ENCODE results near the gene SFTPD. TPM values are rescaled to one million over a fixed set of nuclear protein-coding genes. Genes with fewer than 3 reads are reported as not detected.
"Not testable (repeated sequence)": the region's sequence is repeated elsewhere in the genome, so short reads cannot be mapped to it uniquely, and the experiment has no call there.

SFTPD gene
- 1 to 10 TPM in 1 of 2 donors, under 1 TPM in 1; 0.33 to 1.6 TPM for total RNA-seq

DNA sequence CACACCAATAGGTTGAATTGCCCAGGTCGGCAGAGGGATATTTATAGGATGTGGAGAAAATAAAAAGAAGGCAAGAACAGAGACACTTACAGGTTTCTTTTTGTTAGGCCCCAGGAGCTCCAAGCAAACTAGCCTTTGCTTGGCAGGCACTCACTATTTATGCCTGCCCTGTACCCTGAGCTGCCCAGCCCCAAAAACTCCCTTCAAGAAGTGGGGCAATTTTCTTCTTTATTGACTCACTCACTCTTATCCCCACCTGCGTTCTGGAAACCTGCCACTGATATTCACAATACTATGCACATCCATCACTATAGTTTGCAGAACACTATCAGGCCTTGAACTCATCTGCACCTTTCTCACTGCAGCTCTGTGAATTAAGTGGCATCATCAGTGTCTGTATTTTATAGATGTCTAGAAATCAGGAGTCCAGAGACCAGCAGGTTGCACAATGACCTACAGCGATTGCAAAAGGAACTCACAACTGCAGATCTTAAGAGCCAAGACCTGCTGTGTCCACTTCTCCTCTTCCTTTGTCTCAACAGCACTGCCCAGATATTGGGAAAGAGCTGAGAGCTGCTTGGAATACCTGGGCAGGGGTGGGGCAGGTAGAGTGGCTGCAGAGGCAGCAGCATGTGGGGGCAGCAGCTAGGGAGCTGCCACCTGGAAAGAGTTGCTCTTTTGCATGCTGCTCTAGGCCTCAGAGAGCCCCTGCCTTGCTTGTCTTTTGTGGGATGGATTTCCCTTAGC is at the start of gene SFTPD:
TSS of gene SFTPD (minus strand) at position 130 of the 747 bp plus-strand sequence. CDS start 2,446 bp downstream, outside the sequence.
- Histone ChIP-seq H3K27ac (no peak within 1 kb of the TSS), H3K9me3 (peaks cover 0 to 7% (median 0%) of the 10 kb centered on the region in 3 donors), H3K4me3 (no peak within 1 kb of the TSS), H3K27me3 (no peaks in the 10 kb centered on the region), H3K36me3 (replicated peaks in 1 of 2; ENCODE audit: insufficient read depth in 1 of 2, low read depth in 2 of 2) (no peaks in the 10 kb centered on the region), H3K4me1 (peaks cover 8% of the 10 kb centered on the region)
- ATAC-seq (no peak), DNase-seq (peak in 1 of 4 donors; percentile 30)
- WGBS, 2 donors: 55 to 62% methylated on average over 3 of the region's 3 CpGs
- intact Hi-C loops (cut with DNase I): no loop called here
- no peak for TF ChIP-seq POLR2A (IDR thresholded peaks at IDR 0.05)
- TF ChIP-seq, protein P1, sequence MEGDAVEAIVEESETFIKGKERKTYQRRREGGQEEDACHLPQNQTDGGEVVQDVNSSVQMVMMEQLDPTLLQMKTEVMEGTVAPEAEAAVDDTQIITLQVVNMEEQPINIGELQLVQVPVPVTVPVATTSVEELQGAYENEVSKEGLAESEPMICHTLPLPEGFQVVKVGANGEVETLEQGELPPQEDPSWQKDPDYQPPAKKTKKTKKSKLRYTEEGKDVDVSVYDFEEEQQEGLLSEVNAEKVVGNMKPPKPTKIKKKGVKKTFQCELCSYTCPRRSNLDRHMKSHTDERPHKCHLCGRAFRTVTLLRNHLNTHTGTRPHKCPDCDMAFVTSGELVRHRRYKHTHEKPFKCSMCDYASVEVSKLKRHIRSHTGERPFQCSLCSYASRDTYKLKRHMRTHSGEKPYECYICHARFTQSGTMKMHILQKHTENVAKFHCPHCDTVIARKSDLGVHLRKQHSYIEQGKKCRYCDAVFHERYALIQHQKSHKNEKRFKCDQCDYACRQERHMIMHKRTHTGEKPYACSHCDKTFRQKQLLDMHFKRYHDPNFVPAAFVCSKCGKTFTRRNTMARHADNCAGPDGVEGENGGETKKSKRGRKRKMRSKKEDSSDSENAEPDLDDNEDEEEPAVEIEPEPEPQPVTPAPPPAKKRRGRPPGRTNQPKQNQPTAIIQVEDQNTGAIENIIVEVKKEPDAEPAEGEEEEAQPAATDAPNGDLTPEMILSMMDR (IDR thresholded peaks at IDR 0.05): no peak

DNA sequence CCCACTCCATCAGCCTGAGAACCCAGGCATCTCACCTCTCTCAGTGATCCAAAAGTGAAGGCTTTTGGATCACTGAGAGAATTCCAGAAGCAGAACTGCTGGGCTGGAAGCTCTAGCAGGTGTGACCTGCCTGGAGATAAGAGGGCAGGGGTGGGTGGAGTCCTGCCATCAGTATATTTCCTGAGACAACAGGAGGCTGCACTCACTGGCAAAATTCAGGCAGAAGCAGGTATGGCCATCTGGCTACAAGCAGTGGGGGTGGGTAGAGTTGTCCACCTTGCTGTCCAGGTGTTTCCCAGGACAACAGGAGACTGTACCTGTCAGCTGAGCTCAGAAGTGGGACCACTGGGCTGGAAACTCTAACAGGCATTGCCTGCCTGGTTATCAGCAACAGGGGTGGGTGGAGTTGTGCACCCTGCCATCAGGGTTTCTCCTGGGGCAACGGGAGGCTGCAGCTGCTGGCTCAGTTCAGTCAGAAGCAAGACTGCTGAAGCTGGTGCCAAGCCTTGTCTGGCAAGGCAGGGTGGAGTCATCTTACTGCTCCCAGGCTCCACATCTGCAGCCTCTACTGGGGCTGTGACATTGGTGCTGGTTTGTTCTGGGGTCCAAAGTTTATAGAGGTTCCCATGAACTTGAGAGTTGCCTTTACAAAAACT is 47.2 kb upstream of the SFTPD start:
- intact Hi-C loops (cut with DNase I): no loop called here
- Histone ChIP-seq H3K27ac (peak overlapping the region in 1 of 4 donors; percentile 34), H3K4me1 (peaks cover 9% of the 10 kb centered on the region), H3K4me3 (no peak overlapping the region), H3K9me3 (no peaks in the 10 kb centered on the region), H3K27me3 (no peaks in the 10 kb centered on the region), H3K36me3 (replicated peaks in 1 of 2; ENCODE audit: insufficient read depth in 1 of 2, low read depth in 2 of 2) (no peaks in the 10 kb centered on the region)
- TF ChIP-seq, protein P1 (IDR thresholded peaks at IDR 0.05): peak in 1 of 7 experiments; percentile 1
- TF ChIP-seq POLR2A (IDR thresholded peaks at IDR 0.05): no peak
- 22% methylated on average over 1 of the region's 1 CpG; no CpG with 5 or more reads in 1 of the 2 donors for WGBS, 2 donors
- peak; percentile 22 to 74 (median 37) for DNase-seq
- ATAC-seq: peak; percentile 48

DNA sequence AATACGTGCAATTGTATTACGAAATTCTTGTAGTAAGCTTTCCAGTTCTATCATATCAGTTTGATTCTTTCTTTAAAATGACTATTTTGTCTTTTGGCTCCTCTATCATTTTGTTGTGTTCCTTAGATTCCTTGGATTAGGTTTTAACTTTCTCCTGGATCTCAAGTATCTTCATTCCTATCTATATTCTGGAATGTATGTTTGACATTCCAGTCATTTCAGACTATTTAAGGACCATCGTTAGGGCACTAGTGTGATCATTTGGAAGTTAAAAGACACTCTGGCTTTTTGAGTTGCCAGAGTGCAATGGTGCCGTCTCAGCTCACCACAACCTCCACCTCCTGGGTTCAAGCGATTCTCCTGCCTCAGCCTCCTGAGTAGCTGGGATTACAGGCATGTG is 45.7 kb upstream of the SFTPD start:
- Histone ChIP-seq H3K4me3 (no peak overlapping the region), H3K4me1 (peaks cover 9% of the 10 kb centered on the region), H3K9me3 (no peaks in the 10 kb centered on the region), H3K36me3 (replicated peaks in 1 of 2; ENCODE audit: insufficient read depth in 1 of 2, low read depth in 2 of 2) (no peaks in the 10 kb centered on the region), H3K27ac (no peak overlapping the region), H3K27me3 (no peaks in the 10 kb centered on the region)
- no peak for ATAC-seq
- 55 to 87% methylated on average over 5 of the region's 5 CpGs for WGBS, 2 donors
- intact Hi-C loops (cut with DNase I): no loop called here
- TF ChIP-seq, protein P1 (IDR thresholded peaks at IDR 0.05): no peak
- TF ChIP-seq POLR2A (IDR thresholded peaks at IDR 0.05): no peak
- DNase-seq: no peak

DNA sequence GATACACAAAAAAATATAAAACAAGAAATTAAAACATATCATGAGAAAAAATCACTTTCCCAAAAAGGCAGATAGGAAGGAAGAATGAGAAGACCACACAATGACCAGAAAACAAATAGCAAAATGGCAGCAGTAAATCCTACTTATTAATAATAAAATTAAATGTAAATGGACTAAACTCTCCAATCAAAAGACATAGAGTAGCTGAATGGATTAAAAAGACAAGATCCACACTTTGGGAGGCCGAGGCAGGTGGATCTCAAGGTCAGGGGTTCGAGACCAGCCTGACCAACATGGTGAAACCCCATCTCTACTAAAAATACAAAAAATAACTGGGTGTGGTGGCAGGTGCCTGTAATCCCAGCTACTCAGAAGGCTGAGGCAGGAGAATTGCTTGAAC is 39.3 kb upstream of the SFTPD start:
- H3K4me3 ChIP-seq; H3K27me3 ChIP-seq; H3K4me1 ChIP-seq; H3K36me3 ChIP-seq (replicated peaks in 1 of 2; ENCODE audit: insufficient read depth in 1 of 2, low read depth in 2 of 2); H3K27ac ChIP-seq; ATAC-seq; DNase-seq; intact Hi-C loops (cut with DNase I); H3K9me3 ChIP-seq: not testable (repeated sequence)
- 79 to 89% methylated on average over 2 of the region's 2 CpGs for WGBS, 2 donors

DNA sequence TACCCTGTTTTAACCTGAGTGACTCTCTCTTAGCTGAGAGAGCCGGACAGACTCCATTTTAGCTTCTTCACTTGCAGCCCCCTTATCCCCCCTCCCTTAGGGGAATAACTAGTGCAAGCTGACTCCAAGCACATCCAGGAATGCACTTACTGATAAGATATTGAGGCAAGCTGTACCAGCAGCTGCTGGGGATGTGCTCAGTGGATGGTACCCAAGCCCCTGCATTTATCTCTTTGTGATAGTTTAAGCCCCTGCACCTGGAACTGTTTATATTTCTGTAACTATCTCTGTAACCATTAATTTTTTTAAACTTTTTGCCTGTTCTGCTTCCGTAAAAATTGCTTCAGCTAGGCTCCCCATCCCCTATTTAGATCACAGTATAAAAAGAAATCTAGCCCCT is 37.8 kb upstream of the SFTPD start:
- intact Hi-C loops (cut with DNase I); H3K9me3 ChIP-seq; H3K4me3 ChIP-seq; H3K36me3 ChIP-seq (replicated peaks in 1 of 2; ENCODE audit: insufficient read depth in 1 of 2, low read depth in 2 of 2); DNase-seq; H3K27me3 ChIP-seq; ATAC-seq; H3K27ac ChIP-seq: not testable (repeated sequence)
- peaks cover 11% of the 10 kb centered on the region for H3K4me1 ChIP-seq
- WGBS, 2 donors: 67% methylated on average over 2 of the region's 2 CpGs
